GM18951 (cell line): ENCODE data around the gene ALPL.
"Not testable (repeated sequence)": the region's sequence is repeated elsewhere in the genome, so short reads cannot be mapped to it uniquely, and the experiment has no call there.

Experiments used
- POLR2A ChIP-seq: IDR thresholded peaks from 4 replicates; pipeline ENCODE4 v1.6.1; 2011; ENCODE audit warnings: mild to moderate bottlenecking; ENCODE audit not compliant: insufficient read length, insufficient read depth; ENCODE audit errors: extremely low read depth
- in situ Hi-C: fragments of 300-500 bp; cut with MboI; formaldehyde crosslinking; loops from one replicate; pipeline ENCODE4 v1.12.0; 2022; ENCODE audit warnings: low sequenced_read_pairs, mixed read lengths, inconsistent platforms; ENCODE audit not compliant: unreplicated experiment

The ALPL gene

GRCh38 chr1:21509351-21510112 is at the start of gene ALPL:
Gene ALPL (plus strand): TSS chr1:21509423. CDS start chr1:21554082, 44,659 bp downstream.
- in situ Hi-C loops: no loop called here
- TF ChIP-seq POLR2A: no peak

DNA sequence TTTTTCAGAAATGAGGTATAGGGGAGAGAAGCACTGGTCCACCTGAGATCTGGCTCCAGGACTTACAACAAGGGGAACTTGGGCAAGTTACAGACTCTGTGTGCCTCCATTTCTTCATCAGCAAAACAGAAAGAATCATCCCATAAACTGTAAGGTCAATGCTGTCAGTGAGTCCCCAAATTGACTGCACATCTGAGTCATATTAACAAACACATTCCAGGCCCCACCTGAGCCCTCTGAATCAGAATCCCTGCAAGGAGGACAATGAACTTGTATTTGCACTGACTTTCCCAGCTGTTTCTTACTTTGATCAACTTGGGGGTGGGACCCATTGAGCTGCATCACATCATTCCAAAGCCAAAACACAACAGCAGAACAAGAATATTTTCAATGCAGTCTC is 44.1 kb upstream of the ALPL start:
- in situ Hi-C loops: not testable (repeated sequence)

DNA sequence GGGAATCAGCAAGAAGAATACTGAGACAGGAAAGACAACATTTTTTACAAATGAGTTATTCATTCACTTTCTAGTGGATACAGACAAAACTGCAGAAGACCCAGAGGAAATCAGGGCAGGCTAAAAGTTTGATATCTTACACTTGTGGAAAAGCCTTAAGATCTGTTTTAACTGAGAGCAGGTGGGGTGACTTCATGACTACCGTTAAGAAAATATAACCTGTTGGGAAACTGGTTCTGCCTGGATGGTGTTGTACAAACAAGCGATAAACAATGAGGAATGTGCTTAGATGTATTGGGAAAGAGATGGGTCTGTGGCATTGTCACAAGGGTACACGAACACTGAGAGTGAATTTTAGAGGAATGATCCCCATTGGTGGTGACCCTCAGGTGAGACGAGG is 41.3 kb upstream of the ALPL start:
- in situ Hi-C loops: not testable (repeated sequence)

- no peak for TF ChIP-seq POLR2A
- in situ Hi-C loops: no loop called here
Observed at GRCh38 chr1:21468599-21468998, 40.6 kb upstream of the ALPL start.

GRCh38 chr1:21469581-21469980 is 39.6 kb upstream of the ALPL start:
- TF ChIP-seq POLR2A: no peak
- in situ Hi-C loops: no loop called here

DNA sequence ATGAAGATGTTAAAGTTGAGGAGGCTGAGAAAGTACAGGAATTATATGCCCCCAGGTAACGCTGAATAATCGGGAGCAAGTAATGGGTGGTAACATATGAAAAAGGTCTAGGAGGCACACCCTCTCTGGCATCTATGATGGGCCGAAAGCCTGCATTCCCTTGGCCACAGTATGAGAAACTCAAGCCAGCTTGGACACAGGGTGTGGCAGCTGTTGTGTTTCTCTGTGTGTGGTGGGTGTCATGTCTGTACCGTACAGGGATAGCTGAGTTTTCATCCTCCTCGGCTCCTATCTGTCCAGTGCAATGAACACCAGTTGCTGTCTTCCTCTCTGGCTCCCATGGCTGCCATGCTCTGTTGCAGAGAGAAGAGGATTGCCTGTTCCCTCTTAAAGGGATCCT is 36.4 kb upstream of the ALPL start:
- no peak for TF ChIP-seq POLR2A
- in situ Hi-C loops: no loop called here

GRCh38 chr1:21478356-21478755 is 30.9 kb upstream of the ALPL start:
- TF ChIP-seq POLR2A: no peak
- in situ Hi-C loops: no loop called here

- in situ Hi-C loops: not testable (repeated sequence)
Observed at GRCh38 chr1:21483881-21484280, 25.3 kb upstream of the ALPL start.

DNA sequence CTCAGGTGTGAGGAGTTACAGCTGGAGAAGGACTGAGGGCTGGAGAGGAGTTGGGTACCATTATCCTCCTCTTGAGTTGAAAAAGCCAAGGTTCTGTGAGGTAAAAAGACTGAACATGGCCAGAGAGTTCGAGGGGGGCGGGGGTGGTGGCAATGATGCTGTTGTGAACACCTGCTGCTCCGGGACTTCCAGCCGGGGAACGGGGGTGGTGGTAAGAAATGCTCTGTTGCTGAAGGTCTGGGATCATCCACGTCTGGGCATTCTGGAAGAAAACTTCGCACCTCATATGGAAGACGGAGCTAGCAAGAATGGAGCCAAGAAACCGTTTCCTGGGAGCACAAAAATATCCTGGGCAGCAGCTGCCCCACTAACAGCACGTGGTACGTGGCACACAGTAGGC is 20.1 kb upstream of the ALPL start:
- no peak for TF ChIP-seq POLR2A
- in situ Hi-C loops: no loop called here

- in situ Hi-C loops: no loop called here
- no peak for TF ChIP-seq POLR2A
Observed at GRCh38 chr1:21490774-21491487, 18.3 kb upstream of the ALPL start.

- in situ Hi-C loops: no loop called here
- TF ChIP-seq POLR2A: no peak
Observed at GRCh38 chr1:21491488-21492355, 17.5 kb upstream of the ALPL start.

- no peak for TF ChIP-seq POLR2A
- in situ Hi-C loops: no loop called here
Observed at GRCh38 chr1:21492356-21492625, 16.9 kb upstream of the ALPL start.

- no peak for TF ChIP-seq POLR2A
- in situ Hi-C loops: no loop called here
Observed at GRCh38 chr1:21494196-21494595, 15.0 kb upstream of the ALPL start.
